CD4-positive, CD25-positive, alpha-beta regulatory T cell (primary cell): Measurements from ENCODE around the gene STX8. TPM values are rescaled to one million over a fixed set of nuclear protein-coding genes. Genes with fewer than 3 reads are reported as not detected.
"Not testable (repeated sequence)": the region's sequence is repeated elsewhere in the genome, so short reads cannot be mapped to it uniquely, and the experiment has no call there.

Experiments used
- ATAC-seq, 2 donors: fragments of 150-1000 bp; cut with Tn5 transposase; one replicate each; pipeline ENCODE4 v1.10.0; 2021; ENCODE audit warnings: low read depth in 2 of 2, moderate number of reproducible peaks in 2 of 2, moderate library complexity in 1 of 2
- DNase-seq, 3 donors: peaks; one replicate each; pipeline versions ENCODE4 v3.0.0 to v3.0.0-alpha.2; 2012 to 2022; ENCODE audit warnings: mixed read lengths in 1 of 3
- H3K27ac ChIP-seq: one replicate; pipeline ENCODE4 v1.7.0; 2013; ENCODE audit warnings: mild to moderate bottlenecking, low read length; ENCODE audit not compliant: insufficient read depth, poor library complexity, severe bottlenecking
- H3K27me3 ChIP-seq: one replicate; pipeline ENCODE4 v1.7.0; 2013; ENCODE audit warnings: low read length; ENCODE audit not compliant: control insufficient read depth, insufficient read depth
- H3K36me3 ChIP-seq: one replicate; pipeline ENCODE4 v1.7.0; 2013; ENCODE audit warnings: mild to moderate bottlenecking, low read length, moderate library complexity; ENCODE audit not compliant: control insufficient read depth, insufficient read depth
- H3K4me1 ChIP-seq: 2 replicates; pipeline ENCODE4 v1.7.0; 2013; ENCODE audit warnings: mild to moderate bottlenecking, low read length; ENCODE audit not compliant: insufficient read depth, control insufficient read depth, poor library complexity, severe bottlenecking
- H3K4me3 ChIP-seq: one replicate; pipeline ENCODE4 v1.7.0; 2013; ENCODE audit warnings: low read depth, mild to moderate bottlenecking, low read length, moderate library complexity
- H3K9me3 ChIP-seq, 2 experiments: 1 replicate in 1 of 2; 2 replicates in 1 of 2; pipeline ENCODE4 v1.7.0; 2013; ENCODE audit warnings: low read length in 2 of 2, mild to moderate bottlenecking in 1 of 2, moderate library complexity in 1 of 2; ENCODE audit not compliant: control insufficient read depth in 2 of 2
- H3K27ac Mint-ChIP-seq, 3 donors: one replicate each; pipeline ENCODE4 v1.8.0; 2020 to 2022; ENCODE audit warnings: mild to moderate bottlenecking in 3 of 3, mixed read lengths in 3 of 3, moderate library complexity in 2 of 3
- H3K27me3 Mint-ChIP-seq: one replicate; pipeline ENCODE4 v1.8.0; 2022; ENCODE audit warnings: mild to moderate bottlenecking, mixed read lengths
- H3K36me3 Mint-ChIP-seq: one replicate; pipeline ENCODE4 v1.8.0; 2020; ENCODE audit warnings: mixed read lengths
- H3K4me1 Mint-ChIP-seq, 4 donors: one replicate each; pipeline ENCODE4 v1.8.0; 2020 to 2022; ENCODE audit warnings: mixed read lengths in 4 of 4, mild to moderate bottlenecking in 1 of 4
- H3K4me3 Mint-ChIP-seq, 4 donors: one replicate each; pipeline ENCODE4 v1.8.0; 2020 to 2022; ENCODE audit warnings: mild to moderate bottlenecking in 4 of 4, mixed read lengths in 4 of 4, moderate library complexity in 3 of 4
- H3K9me3 Mint-ChIP-seq, 7 donors: one replicate each; pipeline ENCODE4 v1.8.0; 2020 to 2022; ENCODE audit warnings: mixed read lengths in 7 of 7, mild to moderate bottlenecking in 3 of 7, moderate library complexity in 2 of 7
- polyA plus RNA-seq, 4 donors: library from polyadenylated mRNA; unstranded; fragments of 300-500 nt; fragmentation: Illumina TruSeq; gene quantifications; one replicate each; pipeline ENCODE4 v1.2.3, GENCODE V29; 2021
- total RNA-seq: library from RNA; stranded (reverse); gene quantifications from one replicate; pipeline ENCODE4 v1.2.3, GENCODE V29; 2022

The STX8 gene
- total and polyA plus RNA-seq, 5 donors from 2014 or later: 83.7 to 214 (median 170) TPM

- DNase-seq (no peak), ATAC-seq (no peak)
- no peak overlapping the region for H3K27ac ChIP-seq
- no peaks in the 10 kb centered on the region for H3K27me3 ChIP-seq
- H3K36me3 ChIP-seq: no peaks in the 10 kb centered on the region
- H3K4me1 Mint-ChIP-seq: peaks cover 0 to 16% (median 2%) of the 10 kb centered on the region in 4 donors
- H3K9me3 ChIP-seq: no peaks in the 10 kb centered on the region
- no peak overlapping the region for H3K4me3 ChIP-seq
- no peak overlapping the region for H3K27ac Mint-ChIP-seq
- no peaks in the 10 kb centered on the region for H3K4me1 ChIP-seq
- peaks cover 12% of the 10 kb centered on the region for H3K36me3 Mint-ChIP-seq
- no peak overlapping the region for H3K4me3 Mint-ChIP-seq
- H3K27me3 Mint-ChIP-seq: no peaks in the 10 kb centered on the region
- peaks cover 0 to 1% (median 0%) of the 10 kb centered on the region in 7 donors for H3K9me3 Mint-ChIP-seq
Measured at GRCh38 chr17:9386401-9386800, 189.2 kb downstream of the STX8 start.

GRCh38 chr17:9383826-9384225 is 191.8 kb downstream of the STX8 start:
- Mint-ChIP-seq H3K4me3 (no peak overlapping the region), H3K9me3 (peaks cover 0 to 3% (median 0%) of the 10 kb centered on the region in 7 donors), H3K36me3 (peaks cover 12% of the 10 kb centered on the region), H3K27me3 (no peaks in the 10 kb centered on the region), H3K27ac (no peak overlapping the region), H3K4me1 (peaks cover 0 to 6% (median 0%) of the 10 kb centered on the region in 4 donors)
- DNase-seq (no peak), ATAC-seq (no peak)
- H3K27ac ChIP-seq: no peak overlapping the region
- H3K36me3 ChIP-seq: no peaks in the 10 kb centered on the region
- H3K4me1 ChIP-seq: no peaks in the 10 kb centered on the region
- H3K4me3 ChIP-seq: no peak overlapping the region
- no peaks in the 10 kb centered on the region for H3K9me3 ChIP-seq
- H3K27me3 ChIP-seq: no peaks in the 10 kb centered on the region

- Histone ChIP-seq H3K27me3 (no peaks in the 10 kb centered on the region), H3K36me3 (no peaks in the 10 kb centered on the region), H3K4me3 (no peak overlapping the region), H3K27ac (no peak overlapping the region), H3K9me3 (no peaks in the 10 kb centered on the region), H3K4me1 (no peaks in the 10 kb centered on the region)
- Mint-ChIP-seq H3K9me3 (peaks cover 0 to 3% (median 0%) of the 10 kb centered on the region in 7 donors), H3K27ac (no peak overlapping the region), H3K4me3 (no peak overlapping the region), H3K36me3 (peaks cover 23% of the 10 kb centered on the region), H3K27me3 (no peaks in the 10 kb centered on the region), H3K4me1 (peaks cover 0 to 6% (median 5%) of the 10 kb centered on the region in 4 donors)
- DNase-seq (no peak), ATAC-seq (no peak)
Measured at GRCh38 chr17:9382626-9383025, 193.0 kb downstream of the STX8 start.

GRCh38 chr17:9381068-9381467 is 194.6 kb downstream of the STX8 start:
- ATAC-seq: no peak
- Histone ChIP-seq H3K27me3 (no peaks in the 10 kb centered on the region), H3K9me3 (no peaks in the 10 kb centered on the region), H3K27ac (no peak overlapping the region), H3K4me1 (no peaks in the 10 kb centered on the region), H3K36me3 (peaks cover 10% of the 10 kb centered on the region), H3K4me3 (no peak overlapping the region)
- Mint-ChIP-seq H3K4me3 (no peak overlapping the region), H3K27me3 (no peaks in the 10 kb centered on the region), H3K9me3 (peaks cover 0 to 3% (median 0%) of the 10 kb centered on the region in 7 donors), H3K27ac (no peak overlapping the region), H3K4me1 (peaks cover 0 to 6% (median 3%) of the 10 kb centered on the region in 4 donors), H3K36me3 (peaks cover 37% of the 10 kb centered on the region)
- no peak for DNase-seq

GRCh38 chr17:9380361-9380760 is 195.3 kb downstream of the STX8 start:
- no peaks in the 10 kb centered on the region for H3K27me3 Mint-ChIP-seq
- Histone ChIP-seq H3K27me3 (no peaks in the 10 kb centered on the region), H3K36me3 (peaks cover 12% of the 10 kb centered on the region), H3K9me3 (no peaks in the 10 kb centered on the region), H3K4me1 (no peaks in the 10 kb centered on the region), H3K4me3 (no peak overlapping the region), H3K27ac (no peak overlapping the region)
- H3K36me3 Mint-ChIP-seq: peaks cover 42% of the 10 kb centered on the region
- H3K4me3 Mint-ChIP-seq: no peak overlapping the region
- H3K27ac Mint-ChIP-seq: no peak overlapping the region
- H3K9me3 Mint-ChIP-seq: peaks cover 0 to 3% (median 0%) of the 10 kb centered on the region in 7 donors
- ATAC-seq (no peak), DNase-seq (no peak)
- H3K4me1 Mint-ChIP-seq: peaks cover 0 to 6% (median 3%) of the 10 kb centered on the region in 4 donors

GRCh38 chr17:9376177-9376576 is 199.4 kb downstream of the STX8 start:
- not testable (repeated sequence) for H3K4me3 Mint-ChIP-seq, H3K27me3 ChIP-seq, H3K4me1 Mint-ChIP-seq, ATAC-seq, DNase-seq, H3K27me3 Mint-ChIP-seq, H3K9me3 ChIP-seq, H3K9me3 Mint-ChIP-seq, H3K27ac ChIP-seq, H3K4me3 ChIP-seq, H3K27ac Mint-ChIP-seq, H3K4me1 ChIP-seq
- peaks cover 12% of the 10 kb centered on the region for H3K36me3 ChIP-seq
- H3K36me3 Mint-ChIP-seq: peaks cover 32% of the 10 kb centered on the region

GRCh38 chr17:9371019-9371418 is 204.6 kb downstream of the STX8 start:
- Mint-ChIP-seq H3K27ac (no peak overlapping the region), H3K4me3 (no peak overlapping the region), H3K27me3 (no peaks in the 10 kb centered on the region), H3K9me3 (no peaks in the 10 kb centered on the region), H3K4me1 (peaks cover 0 to 11% (median 4%) of the 10 kb centered on the region in 4 donors), H3K36me3 (peaks cover 7% of the 10 kb centered on the region)
- DNase-seq (no peak), ATAC-seq (no peak)
- no peak overlapping the region for H3K4me3 ChIP-seq
- H3K4me1 ChIP-seq: no peaks in the 10 kb centered on the region
- H3K27ac ChIP-seq: no peak overlapping the region
- H3K27me3 ChIP-seq: no peaks in the 10 kb centered on the region
- peaks cover 2% of the 10 kb centered on the region for H3K36me3 ChIP-seq
- no peaks in the 10 kb centered on the region for H3K9me3 ChIP-seq

- no peaks in the 10 kb centered on the region for H3K9me3 Mint-ChIP-seq
- no peaks in the 10 kb centered on the region for H3K27me3 Mint-ChIP-seq
- Histone ChIP-seq H3K27ac (no peak overlapping the region), H3K4me1 (no peaks in the 10 kb centered on the region), H3K27me3 (no peaks in the 10 kb centered on the region), H3K4me3 (no peak overlapping the region), H3K36me3 (no peaks in the 10 kb centered on the region), H3K9me3 (no peaks in the 10 kb centered on the region)
- H3K36me3 Mint-ChIP-seq: peaks cover 3% of the 10 kb centered on the region
- no peak for ATAC-seq
- no peak for DNase-seq
- H3K4me3 Mint-ChIP-seq: no peak overlapping the region
- H3K27ac Mint-ChIP-seq: no peak overlapping the region
- peaks cover 0 to 11% (median 5%) of the 10 kb centered on the region in 4 donors for H3K4me1 Mint-ChIP-seq
Measured at GRCh38 chr17:9370467-9370866, 205.2 kb downstream of the STX8 start.
